NCI-H345 treated with DMSO at 0.1 percent for 48 hours (cell line): ENCODE measurements around the gene MED14.

ENCODE experiments used
- DNase-seq: peaks from one replicate; lab custom pipeline; 2025; ENCODE audit not compliant: unreplicated experiment; lab: John Stamatoyannopoulos, UW

Gene MED14

GRCh38 chrX:40729598-40730584 lies 5.5 kb downstream of the MED14 start:
- no peak for DNase-seq

GRCh38 chrX:40727581-40728252 lies 7.6 kb downstream of the MED14 start:
- DNase-seq, result no peak

GRCh38 chrX:40727093-40727492 lies 8.2 kb downstream of the MED14 start:
- no peak for DNase-seq

- DNase-seq, result no peak
Observed at GRCh38 chrX:40722930-40723329, 12.4 kb downstream of the MED14 start.

GRCh38 chrX:40721489-40722106 lies 13.7 kb downstream of the MED14 start:
- DNase-seq, result no peak

- DNase-seq, result no peak
Observed at GRCh38 chrX:40720792-40721191, 14.6 kb downstream of the MED14 start.

GRCh38 chrX:40720339-40720738 lies 15.0 kb downstream of the MED14 start:
- no peak for DNase-seq

- DNase-seq, result no peak
Observed at GRCh38 chrX:40719731-40720130, 15.6 kb downstream of the MED14 start.

GRCh38 chrX:40719218-40719617 lies 16.1 kb downstream of the MED14 start:
- no peak for DNase-seq

- no peak for DNase-seq
Observed at GRCh38 chrX:40709395-40709794, 25.9 kb downstream of the MED14 start.

GRCh38 chrX:40705658-40706312 lies 29.6 kb downstream of the MED14 start:
- DNase-seq, result no peak

- DNase-seq, result no peak
Observed at GRCh38 chrX:40700640-40701342, 34.6 kb downstream of the MED14 start.

- DNase-seq, result no peak
Observed at GRCh38 chrX:40698851-40699250, 36.5 kb downstream of the MED14 start.

GRCh38 chrX:40694802-40695201 lies 40.5 kb downstream of the MED14 start:
- no peak for DNase-seq

GRCh38 chrX:40688929-40689328 lies 46.4 kb downstream of the MED14 start:
- no peak for DNase-seq

GRCh38 chrX:40687169-40687568 lies 48.2 kb downstream of the MED14 start:
- DNase-seq, result no peak

GRCh38 chrX:40685362-40685918 lies 49.9 kb downstream of the MED14 start:
- DNase-seq, result no peak

- no peak for DNase-seq
Observed at GRCh38 chrX:40684092-40684491, 51.2 kb downstream of the MED14 start.

- DNase-seq, result no peak
Observed at GRCh38 chrX:40683245-40683644, 52.1 kb downstream of the MED14 start.

GRCh38 chrX:40671126-40671525 lies 64.2 kb downstream of the MED14 start:
- no peak for DNase-seq
